Measurements from ENCODE around the gene KCP. TPM values are rescaled to one million over a fixed set of nuclear protein-coding genes. Genes with fewer than 3 reads are reported as not detected.
A peak's percentile ranks its signal among the peaks of the same experiment; 100 is the strongest.

The KCP gene
- total RNA-seq, 1 experiment from 2014 or later, result 0.35 TPM

DNA sequence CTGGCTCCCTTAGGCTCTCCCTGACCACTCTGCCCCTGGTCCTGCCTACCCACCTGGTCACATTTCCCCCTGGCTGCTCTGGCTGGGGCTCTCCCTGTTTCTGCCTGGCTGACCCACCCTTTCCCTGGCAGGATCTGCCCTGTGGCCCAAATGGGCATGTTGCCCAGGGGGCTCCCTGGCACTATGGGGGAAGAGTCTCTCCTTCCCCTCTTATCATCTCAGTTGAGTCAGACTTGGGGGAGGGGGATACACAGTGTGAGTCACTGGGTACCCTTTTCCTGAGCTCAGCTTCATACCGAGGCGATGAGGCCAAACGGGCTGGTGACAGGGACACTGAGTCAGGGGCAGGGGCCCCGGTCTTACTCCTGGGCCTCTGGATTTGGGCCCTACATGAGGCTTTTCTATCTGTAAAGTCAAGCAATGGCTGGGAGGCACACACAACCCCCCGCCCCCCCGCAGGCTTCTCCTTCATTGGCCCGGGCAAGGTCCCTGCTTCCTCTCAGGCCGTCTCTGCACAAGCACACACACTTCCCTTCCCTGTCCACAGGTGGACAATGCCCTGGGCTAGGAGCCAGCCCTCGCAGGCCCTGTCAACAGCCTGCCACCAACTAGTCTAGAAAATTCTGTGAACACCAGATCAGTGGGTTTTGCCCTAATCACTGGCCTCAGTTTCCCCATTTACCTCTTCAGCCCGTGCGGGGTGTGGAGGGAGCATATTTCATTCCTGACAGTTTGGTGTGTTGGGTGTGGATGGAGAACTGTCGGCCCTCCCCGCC lies 80.9 kb downstream of the KCP start:
- DNase-seq (ENCODE audit: low read depth), result peak; percentile 81

DNA sequence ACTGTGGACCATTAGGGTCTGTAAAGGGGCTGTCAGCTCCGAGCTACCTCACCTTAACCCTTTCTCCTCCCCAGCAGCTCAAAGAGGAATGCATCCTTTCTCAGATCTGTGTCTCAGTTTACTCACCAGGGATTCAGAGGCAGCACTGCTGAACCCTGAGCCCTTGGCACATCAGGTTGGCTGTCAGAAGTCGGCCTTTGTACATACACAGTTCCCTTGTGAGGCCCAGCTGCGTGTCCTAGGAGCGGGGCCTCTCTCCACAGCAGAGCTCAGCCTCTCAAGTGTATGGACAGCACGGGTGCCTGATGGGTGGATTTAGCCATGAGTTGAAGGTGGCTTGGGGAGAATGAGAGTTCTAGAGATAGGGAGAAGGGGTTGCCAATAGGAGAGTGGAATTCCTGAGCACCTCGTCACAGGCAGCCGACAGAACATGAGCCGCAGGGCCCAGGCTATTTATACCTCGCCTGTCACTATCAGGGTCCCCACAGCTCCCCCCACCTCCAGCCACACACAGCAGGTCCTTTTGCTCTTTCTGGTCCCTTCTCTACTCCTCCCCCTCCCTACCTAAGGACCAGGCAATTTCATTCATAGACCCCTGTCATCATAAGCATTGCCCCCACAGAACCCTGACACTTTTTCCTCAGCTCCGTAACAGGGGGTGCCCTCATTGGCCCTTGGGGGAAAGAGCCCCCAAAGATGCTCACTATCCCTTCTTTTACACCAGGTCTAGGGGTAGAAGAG lies 82.4 kb downstream of the KCP start:
- DNase-seq (ENCODE audit: low read depth), result peak; percentile 85

DNA sequence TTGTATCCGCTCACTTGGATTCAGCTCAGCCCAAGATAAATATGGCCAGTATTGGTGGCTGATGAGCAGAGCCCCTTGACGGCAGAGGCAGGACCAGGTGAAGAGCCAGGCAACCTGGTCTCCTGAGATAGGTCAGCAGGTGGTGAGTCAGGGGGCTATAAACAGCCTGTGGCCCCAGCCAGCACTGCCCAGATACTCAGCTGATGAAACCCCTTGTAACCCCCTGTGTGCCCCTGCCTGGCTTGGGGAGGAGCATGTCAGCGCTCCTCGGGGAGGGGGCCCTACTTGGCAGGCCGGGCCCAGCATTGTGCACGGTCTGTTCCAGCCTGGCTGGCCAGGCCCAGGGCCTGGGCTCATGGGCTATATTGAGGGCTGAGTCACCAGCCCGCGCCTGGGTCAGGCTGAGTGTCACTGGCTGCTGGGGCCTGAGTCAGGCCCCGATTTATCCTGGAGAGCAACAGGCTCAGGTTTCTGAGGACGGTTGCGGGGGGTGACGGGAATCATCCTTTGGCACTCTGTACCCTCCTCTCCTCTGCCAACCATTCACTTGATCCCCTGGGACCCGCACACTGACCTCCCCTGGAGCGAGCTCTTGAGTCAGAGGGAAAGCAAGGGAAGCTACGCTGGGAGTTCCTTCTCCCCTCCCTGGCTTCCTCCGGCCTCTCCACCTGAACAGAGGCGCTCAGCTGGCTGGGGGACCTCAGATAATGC lies 83.1 kb downstream of the KCP start:
- peak; percentile 95 for DNase-seq (ENCODE audit: low read depth)

DNA sequence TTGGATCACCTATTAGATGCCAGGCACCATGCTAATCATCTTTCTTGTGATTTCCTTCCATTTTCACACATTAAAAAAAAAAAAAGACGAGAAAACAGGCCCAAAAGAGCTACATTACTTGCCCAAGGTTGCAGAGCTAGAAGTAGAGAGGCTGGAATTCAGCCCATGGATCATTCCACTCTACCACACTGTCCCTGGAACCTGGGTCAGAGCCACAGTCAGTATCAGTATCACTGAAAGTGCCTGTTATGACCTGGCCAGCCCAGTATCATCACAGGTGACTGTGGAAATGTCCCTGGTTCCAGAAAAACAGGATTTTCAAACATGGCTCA lies 83.6 kb downstream of the KCP start:
- no peak for DNase-seq (ENCODE audit: low read depth)

Other genes starting within 250 kb of the KCP start
- 0.05 and 0.13 TPM in 2 replicates for gene GARIN1A, start 238.4 kb downstream of the KCP start, total RNA-seq (2014; rRNA removed; shearing (Covaris generic))
- gene CALU, start 171.3 kb downstream of the KCP start, total RNA-seq (2014; rRNA removed; shearing (Covaris generic)), result 218 and 245 TPM in 2 replicates
- not detected in 2 replicates for gene OPN1SW, start 134.9 kb downstream of the KCP start, total RNA-seq (2014; rRNA removed; shearing (Covaris generic))
- gene CCDC136, start 118.7 kb downstream of the KCP start, total RNA-seq (2014; rRNA removed; shearing (Covaris generic)), result 5.7 and 7.6 TPM in 2 replicates
- gene FLNC, start 80.3 kb downstream of the KCP start, total RNA-seq (2014; rRNA removed; shearing (Covaris generic)), result 38.2 and 38.6 TPM in 2 replicates
- gene ATP6V1F, start 47.9 kb downstream of the KCP start, total RNA-seq (2014; rRNA removed; shearing (Covaris generic)), result 114 and 126 TPM in 2 replicates
- 2.3 and 2.6 TPM in 2 replicates for gene IRF5, start 27.2 kb upstream of the KCP start, total RNA-seq (2014; rRNA removed; shearing (Covaris generic))
- 50.4 and 63.4 TPM in 2 replicates for gene TNPO3, start 144.4 kb upstream of the KCP start, total RNA-seq (2014; rRNA removed; shearing (Covaris generic))
- 0.08 and 0.20 TPM in 2 replicates for gene TSPAN33, start 234.0 kb upstream of the KCP start, total RNA-seq (2014; rRNA removed; shearing (Covaris generic))

All from HT1080 (cell line).